SK-N-SH treated with all-trans-retinoic acid at 6 μM for 48 hours (cell line): ENCODE measurements around the gene PCNX4.

Experiments used
- ATAC-seq: fragments of 200-7000 bp; cut with Tn5 transposase; 3 replicates; pipeline ENCODE4 v1.9.1; 2020; ENCODE audit warnings: mild to moderate bottlenecking, moderate library complexity
- CSDC2 ChIP-seq: fragments of 250-450 bp; sonication (Bioruptor Pico); IDR thresholded peaks from 2 replicates; pipeline ENCODE4 v1.5.0; 2020; ENCODE audit warnings: mild to moderate bottlenecking, moderate library complexity
- CSRNP3 ChIP-seq: fragments of 250-450 bp; sonication (Bioruptor Pico); IDR thresholded peaks from 2 replicates; pipeline ENCODE4 v1.5.1; 2021; ENCODE audit warnings: mild to moderate bottlenecking, moderate library complexity
- ESRRG ChIP-seq: fragments of 250-450 bp; sonication (Bioruptor Pico); IDR thresholded peaks from 2 replicates; pipeline ENCODE4 v1.6.1; 2021; ENCODE audit warnings: mild to moderate bottlenecking
- GLIS3 ChIP-seq: fragments of 250-450 bp; sonication (Bioruptor Pico); IDR thresholded peaks from 2 replicates; pipeline ENCODE4 v1.5.0; 2020; ENCODE audit warnings: mild to moderate bottlenecking, moderate library complexity
- ISL1 ChIP-seq: fragments of 250-450 bp; sonication (Bioruptor Pico); IDR thresholded peaks from 2 replicates; pipeline ENCODE4 v2.1.2; 2022; ENCODE audit warnings: mild to moderate bottlenecking, moderate library complexity
- OSR1 ChIP-seq: fragments of 250-450 bp; sonication (Bioruptor Pico); IDR thresholded peaks from 2 replicates; pipeline ENCODE4 v1.8.0; 2022; ENCODE audit warnings: moderate library complexity, mild to moderate bottlenecking, inconsistent platforms
- PATZ1 ChIP-seq: fragments of 250-450 bp; sonication (Bioruptor Pico); IDR thresholded peaks from 2 replicates; pipeline ENCODE4 v1.8.0; 2020; ENCODE audit warnings: mild to moderate bottlenecking, moderate library complexity, borderline replicate concordance
- POU6F1 ChIP-seq: fragments of 250-450 bp; sonication (Bioruptor Pico); IDR thresholded peaks from 2 replicates; pipeline ENCODE4 v1.8.0; 2021; ENCODE audit warnings: low read depth, mild to moderate bottlenecking, moderate library complexity, borderline replicate concordance
- PPARA ChIP-seq: fragments of 250-450 bp; sonication (Bioruptor Pico); IDR thresholded peaks from 2 replicates; pipeline ENCODE4 v1.5.0; 2020; ENCODE audit warnings: mild to moderate bottlenecking, borderline replicate concordance
- RARB ChIP-seq: fragments of 250-450 bp; sonication (Bioruptor Pico); IDR thresholded peaks from 2 replicates; pipeline ENCODE4 v1.8.0; 2021; ENCODE audit warnings: mild to moderate bottlenecking, moderate library complexity
- SNAI2 ChIP-seq: fragments of 250-450 bp; sonication (Bioruptor Pico); IDR thresholded peaks from 2 replicates; pipeline ENCODE4 v1.5.0; 2020; ENCODE audit warnings: mild to moderate bottlenecking, moderate library complexity
- TCF4 ChIP-seq: fragments of 250-450 bp; sonication (Bioruptor Pico); IDR thresholded peaks from 2 replicates; pipeline ENCODE4 v1.8.0; 2021; ENCODE audit warnings: mild to moderate bottlenecking, moderate library complexity, borderline replicate concordance
- TOX ChIP-seq: fragments of 250-450 bp; sonication (Bioruptor Pico); IDR thresholded peaks from 2 replicates; pipeline ENCODE4 v1.8.0; 2021; ENCODE audit warnings: mild to moderate bottlenecking, moderate library complexity, borderline replicate concordance
- ZC3H10 ChIP-seq: fragments of 250-450 bp; sonication (Bioruptor Pico); IDR thresholded peaks from 2 replicates; pipeline ENCODE4 v1.5.1; 2021; ENCODE audit warnings: mild to moderate bottlenecking, moderate library complexity
- ZFP3 ChIP-seq: fragments of 250-450 bp; sonication (Bioruptor Pico); IDR thresholded peaks from 2 replicates; pipeline ENCODE4 v1.5.0; 2020; ENCODE audit warnings: mild to moderate bottlenecking, moderate library complexity
- ZFP30 ChIP-seq: fragments of 450-650 bp; formaldehyde crosslinking; IDR thresholded peaks from 2 replicates; pipeline ENCODE4 v1.5.0; 2022; ENCODE audit warnings: mild to moderate bottlenecking, moderate library complexity
- ZNF565 ChIP-seq: fragments of 450-650 bp; formaldehyde crosslinking; conservative IDR thresholded peaks from 2 replicates; pipeline ENCODE4 v1.5.0; 2020; ENCODE audit warnings: low read depth, mild to moderate bottlenecking, moderate library complexity
- ZNF70 ChIP-seq: fragments of 450-650 bp; formaldehyde crosslinking; IDR thresholded peaks from 2 replicates; pipeline ENCODE4 v1.5.0; 2020; ENCODE audit warnings: mild to moderate bottlenecking, moderate library complexity
- ZNF8 ChIP-seq: fragments of 450-650 bp; formaldehyde crosslinking; IDR thresholded peaks from 2 replicates; pipeline ENCODE4 v1.5.0; 2020; ENCODE audit warnings: mild to moderate bottlenecking, moderate library complexity
- TF ChIP-seq, protein P1 (sequence below): fragments of 250-450 bp; sonication (Bioruptor Pico); IDR thresholded peaks from 2 replicates; pipeline ENCODE4 v1.5.0; 2020; ENCODE audit warnings: mild to moderate bottlenecking, moderate library complexity

The PCNX4 gene

GRCh38 chr14:60214003-60214402 lies 122.3 kb downstream of the PCNX4 start (continued):
- TF ChIP-seq, protein P1, sequence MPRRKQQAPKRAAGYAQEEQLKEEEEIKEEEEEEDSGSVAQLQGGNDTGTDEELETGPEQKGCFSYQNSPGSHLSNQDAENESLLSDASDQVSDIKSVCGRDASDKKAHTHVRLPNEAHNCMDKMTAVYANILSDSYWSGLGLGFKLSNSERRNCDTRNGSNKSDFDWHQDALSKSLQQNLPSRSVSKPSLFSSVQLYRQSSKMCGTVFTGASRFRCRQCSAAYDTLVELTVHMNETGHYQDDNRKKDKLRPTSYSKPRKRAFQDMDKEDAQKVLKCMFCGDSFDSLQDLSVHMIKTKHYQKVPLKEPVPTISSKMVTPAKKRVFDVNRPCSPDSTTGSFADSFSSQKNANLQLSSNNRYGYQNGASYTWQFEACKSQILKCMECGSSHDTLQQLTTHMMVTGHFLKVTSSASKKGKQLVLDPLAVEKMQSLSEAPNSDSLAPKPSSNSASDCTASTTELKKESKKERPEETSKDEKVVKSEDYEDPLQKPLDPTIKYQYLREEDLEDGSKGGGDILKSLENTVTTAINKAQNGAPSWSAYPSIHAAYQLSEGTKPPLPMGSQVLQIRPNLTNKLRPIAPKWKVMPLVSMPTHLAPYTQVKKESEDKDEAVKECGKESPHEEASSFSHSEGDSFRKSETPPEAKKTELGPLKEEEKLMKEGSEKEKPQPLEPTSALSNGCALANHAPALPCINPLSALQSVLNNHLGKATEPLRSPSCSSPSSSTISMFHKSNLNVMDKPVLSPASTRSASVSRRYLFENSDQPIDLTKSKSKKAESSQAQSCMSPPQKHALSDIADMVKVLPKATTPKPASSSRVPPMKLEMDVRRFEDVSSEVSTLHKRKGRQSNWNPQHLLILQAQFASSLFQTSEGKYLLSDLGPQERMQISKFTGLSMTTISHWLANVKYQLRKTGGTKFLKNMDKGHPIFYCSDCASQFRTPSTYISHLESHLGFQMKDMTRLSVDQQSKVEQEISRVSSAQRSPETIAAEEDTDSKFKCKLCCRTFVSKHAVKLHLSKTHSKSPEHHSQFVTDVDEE = no peak

- TF ChIP-seq ZNF8 = no peak
- no peak for TF ChIP-seq PPARA (CRISPR knock-in tag)
- TF ChIP-seq SNAI2 = no peak
- no peak for TF ChIP-seq ESRRG (CRISPR knock-in tag)
- TF ChIP-seq OSR1 (CRISPR knock-in tag) = no peak
- TF ChIP-seq TCF4 (CRISPR knock-in tag) = no peak
- no peak for TF ChIP-seq ZNF565 (CRISPR knock-in tag)
- TF ChIP-seq CSDC2 = no peak
- no peak for TF ChIP-seq ZC3H10 (CRISPR knock-in tag)
- no peak for TF ChIP-seq POU6F1 (CRISPR knock-in tag)
- no peak for ATAC-seq
Observed at GRCh38 chr14:60214415-60215126, 122.8 kb downstream of the PCNX4 start.

DNA sequence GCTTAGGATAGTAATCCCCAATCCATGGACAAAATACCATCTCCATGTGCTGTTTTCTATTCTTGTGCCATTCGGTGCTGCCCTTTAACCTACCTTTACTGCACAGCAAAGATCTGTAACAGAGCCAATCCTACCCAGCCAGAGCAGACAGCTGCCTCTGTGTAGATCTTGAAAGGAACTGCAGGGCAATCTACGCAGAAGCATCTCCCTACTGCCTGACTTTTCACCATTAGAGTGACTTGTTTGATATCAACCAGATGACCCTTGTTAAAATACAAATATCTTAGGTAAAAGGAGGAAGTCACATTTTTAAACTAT lies 123.4 kb downstream of the PCNX4 start:
- peak; percentile 58; the same call in 1 of the 3 replicates for ATAC-seq
- TF ChIP-seq ZFP30 (CRISPR knock-in tag) (no peak), PATZ1 (no peak), POU6F1 (CRISPR knock-in tag) (no peak)

- TF ChIP-seq ZFP3 (CRISPR knock-in tag) (no peak), ISL1 (CRISPR knock-in tag) (0 out of 2 replicates have a peak, but pooled peaks have one; percentile 2)
- peak; percentile 56; the same call in 2 of the 3 replicates for ATAC-seq
Observed at GRCh38 chr14:60215520-60216420, 124.0 kb downstream of the PCNX4 start.

DNA sequence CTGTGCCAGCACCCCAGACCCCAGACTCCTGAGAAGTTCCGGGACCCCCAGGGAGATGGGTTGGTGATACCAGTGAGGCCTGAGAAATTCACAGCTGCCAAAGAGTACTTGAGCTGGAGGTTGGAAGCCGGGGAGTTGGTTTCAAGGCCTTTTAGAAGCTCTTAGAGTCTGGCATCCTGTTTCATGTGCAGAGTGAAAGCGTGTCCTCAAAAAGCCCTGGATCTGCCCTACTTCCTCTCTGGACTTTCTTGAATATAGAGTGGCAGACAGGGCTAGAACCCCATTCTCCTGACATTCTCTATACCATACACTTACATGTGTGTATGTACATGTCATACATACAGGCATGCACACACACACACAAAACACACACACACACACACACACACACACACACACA lies 126.0 kb downstream of the PCNX4 start:
- ATAC-seq = no peak
- TF ChIP-seq PATZ1 (no peak), ISL1 (CRISPR knock-in tag) (no peak), RARB (CRISPR knock-in tag) (no peak), ZNF8 (no peak), ESRRG (CRISPR knock-in tag) (no peak), TCF4 (CRISPR knock-in tag) (no peak), TOX (no peak), ZFP3 (CRISPR knock-in tag) (no peak), PPARA (CRISPR knock-in tag) (no peak), CSRNP3 (CRISPR knock-in tag) (no peak), GLIS3 (CRISPR knock-in tag) (no peak), CSDC2 (no peak), ZNF70 (CRISPR knock-in tag) (no peak)
